Parathyroid adenoma (tissue), 2 donors: ENCODE results near the gene WWC1.

Experiments used
- H2AFZ ChIP-seq: fragments of 300-600 bp; sonication (generic); one replicate; pipeline ENCODE4 v1.7.0; 2017; ENCODE audit warnings: antibody characterized with exemption, mild to moderate bottlenecking
- H3K27ac ChIP-seq: fragments of 300-600 bp; sonication (generic); one replicate; pipeline ENCODE4 v1.7.0; 2017
- H3K27me3 ChIP-seq: fragments of 300-600 bp; sonication (generic); one replicate; pipeline ENCODE4 v1.7.0; 2017; ENCODE audit warnings: low read length; ENCODE audit not compliant: control insufficient read depth, insufficient read depth
- H3K36me3 ChIP-seq: fragments of 300-600 bp; sonication (generic); one replicate; pipeline ENCODE4 v1.7.0; 2017; ENCODE audit warnings: low read length; ENCODE audit not compliant: control insufficient read depth, insufficient read depth
- H3K4me1 ChIP-seq: fragments of 300-600 bp; sonication (generic); one replicate; pipeline ENCODE4 v1.7.0; 2017; ENCODE audit warnings: control low read depth
- H3K4me2 ChIP-seq: fragments of 300-600 bp; sonication (generic); one replicate; pipeline ENCODE4 v1.7.0; 2017; ENCODE audit warnings: low read length
- H3K4me3 ChIP-seq: fragments of 300-600 bp; sonication (generic); one replicate; pipeline ENCODE4 v1.7.0; 2017; ENCODE audit warnings: low read depth, low read length
- H3K79me2 ChIP-seq: fragments of 300-600 bp; sonication (generic); one replicate; pipeline ENCODE4 v1.7.0; 2017; ENCODE audit warnings: control low read depth
- H3K9ac ChIP-seq: fragments of 300-600 bp; sonication (generic); one replicate; pipeline ENCODE4 v1.7.0; 2017; ENCODE audit warnings: mild to moderate bottlenecking
- H3K9me3 ChIP-seq: fragments of 300-600 bp; sonication (generic); one replicate; pipeline ENCODE4 v1.7.0; 2017; ENCODE audit warnings: low read length; ENCODE audit not compliant: control insufficient read depth
- CTCF ChIP-seq: fragments of 300-600 bp; sonication (generic); IDR thresholded peaks from one replicate; pipeline ENCODE4 v1.7.0; 2017; ENCODE audit warnings: antibody characterized with exemption, mild to moderate bottlenecking
- donor health status: primary hyperparathyroidism.

WWC1 gene

DNA sequence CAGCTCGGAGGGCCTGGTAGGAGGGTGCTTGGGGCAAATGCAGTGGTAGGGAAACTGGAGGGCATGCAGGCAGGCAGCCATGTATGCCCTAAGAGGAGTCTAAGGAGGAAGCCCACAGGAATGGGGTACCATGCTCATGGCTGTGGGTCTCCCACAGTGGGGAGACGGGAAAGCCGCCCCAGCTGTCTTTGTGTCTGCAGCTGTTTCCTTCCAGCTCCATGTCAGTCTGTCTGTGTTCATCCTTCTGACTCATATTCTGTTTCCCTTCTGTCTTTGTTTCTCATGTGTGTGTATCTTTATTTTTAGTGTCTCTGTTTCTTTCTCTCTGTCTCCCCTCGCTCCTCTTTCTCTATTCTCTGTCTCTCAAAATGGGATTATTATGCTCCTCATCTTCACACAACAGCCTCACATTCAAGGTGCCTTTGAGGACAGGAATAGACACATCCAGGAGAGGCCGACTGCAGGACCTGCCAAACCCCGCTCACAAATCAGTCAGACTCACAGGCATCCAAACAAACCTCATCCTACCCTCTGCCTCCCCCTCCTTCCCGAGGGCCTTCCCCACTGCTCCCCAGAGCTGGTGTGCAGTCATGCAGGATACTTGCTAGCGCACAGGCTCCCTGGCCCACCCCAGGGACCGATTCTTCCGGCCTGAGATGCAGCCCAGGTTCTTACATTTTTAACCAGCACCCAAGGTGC is 126.4 kb downstream of the WWC1 start:
- no peak overlapping the region for H3K4me3 ChIP-seq
- TF ChIP-seq CTCF: no peak
- no peaks in the 10 kb centered on the region for H3K27me3 ChIP-seq
- H3K27ac ChIP-seq: no peak overlapping the region
- H3K4me2 ChIP-seq: no peak overlapping the region
- no peaks in the 10 kb centered on the region for H3K36me3 ChIP-seq
- H3K9ac ChIP-seq: no peak overlapping the region
- no peak overlapping the region for H2AFZ ChIP-seq
- no peaks in the 10 kb centered on the region for H3K79me2 ChIP-seq
- no peaks in the 10 kb centered on the region for H3K9me3 ChIP-seq
- H3K4me1 ChIP-seq: no peaks in the 10 kb centered on the region

GRCh38 chr5:168420461-168420860 is 129.0 kb downstream of the WWC1 start:
- Histone ChIP-seq H3K79me2 (no peaks in the 10 kb centered on the region), H2AFZ (no peak overlapping the region), H3K4me1 (no peaks in the 10 kb centered on the region), H3K4me3 (no peak overlapping the region), H3K27ac (no peak overlapping the region), H3K36me3 (no peaks in the 10 kb centered on the region), H3K9me3 (no peaks in the 10 kb centered on the region), H3K9ac (no peak overlapping the region), H3K27me3 (no peaks in the 10 kb centered on the region), H3K4me2 (no peak overlapping the region)
- no peak for TF ChIP-seq CTCF

GRCh38 chr5:168422431-168422830 is 131.0 kb downstream of the WWC1 start:
- Histone ChIP-seq H3K27me3 (no peaks in the 10 kb centered on the region), H3K9me3 (no peaks in the 10 kb centered on the region), H3K4me1 (no peaks in the 10 kb centered on the region), H3K9ac (no peak overlapping the region), H3K4me3 (no peak overlapping the region), H3K36me3 (no peaks in the 10 kb centered on the region), H3K4me2 (no peak overlapping the region), H3K79me2 (no peaks in the 10 kb centered on the region), H2AFZ (no peak overlapping the region), H3K27ac (no peak overlapping the region)
- TF ChIP-seq CTCF: peak; percentile 39

- Histone ChIP-seq H3K4me2 (no peak overlapping the region), H3K9me3 (no peaks in the 10 kb centered on the region)
- no peak for TF ChIP-seq CTCF
These were observed 132.0 kb downstream of the WWC1 start for GRCh38 chr5:168423478-168423877.

GRCh38 chr5:168423971-168424370 is 132.5 kb downstream of the WWC1 start:
- no peaks in the 10 kb centered on the region for H3K9me3 ChIP-seq
- H2AFZ ChIP-seq: no peak overlapping the region
- no peak overlapping the region for H3K4me3 ChIP-seq
- H3K27me3 ChIP-seq: no peaks in the 10 kb centered on the region
- no peaks in the 10 kb centered on the region for H3K79me2 ChIP-seq
- no peak overlapping the region for H3K4me2 ChIP-seq
- no peak overlapping the region for H3K27ac ChIP-seq
- H3K9ac ChIP-seq: no peak overlapping the region
- H3K36me3 ChIP-seq: no peaks in the 10 kb centered on the region
- TF ChIP-seq CTCF: no peak
- H3K4me1 ChIP-seq: no peaks in the 10 kb centered on the region

More at GRCh38 chr5:168423478-168423877, 132.0 kb downstream of the WWC1 start:
- Histone ChIP-seq H2AFZ (no peak overlapping the region), H3K79me2 (no peaks in the 10 kb centered on the region), H3K27ac (no peak overlapping the region), H3K4me3 (no peak overlapping the region), H3K27me3 (no peaks in the 10 kb centered on the region), H3K36me3 (no peaks in the 10 kb centered on the region), H3K9ac (no peak overlapping the region), H3K4me1 (no peaks in the 10 kb centered on the region)
